ENCODE data around the gene NPC1L1.
"Not testable (repeated sequence)": the region's sequence is repeated elsewhere in the genome, so short reads cannot be mapped to it uniquely, and the experiment has no call there.

The NPC1L1 gene

GRCh38 chr7:44511236-44511635 lies 29.9 kb downstream of the NPC1L1 start:
- DNase-seq (ENCODE audit: low read depth in 1 of 2, low spot score in 1 of 2): no peak

- no peak for DNase-seq (ENCODE audit: low read depth in 1 of 2, low spot score in 1 of 2)
Measured at GRCh38 chr7:44508328-44509030, 32.7 kb downstream of the NPC1L1 start.

- not testable (repeated sequence) for DNase-seq (ENCODE audit: low read depth in 1 of 2, low spot score in 1 of 2)
Measured at GRCh38 chr7:44506592-44507288, 34.4 kb downstream of the NPC1L1 start.

- no peak for DNase-seq (ENCODE audit: low read depth in 1 of 2, low spot score in 1 of 2)
Measured at GRCh38 chr7:44505595-44505994, 35.5 kb downstream of the NPC1L1 start.

- DNase-seq (ENCODE audit: low read depth in 1 of 2, low spot score in 1 of 2): no peak
Measured at GRCh38 chr7:44498230-44498954, 42.7 kb downstream of the NPC1L1 start.

- no peak for DNase-seq (ENCODE audit: low read depth in 1 of 2, low spot score in 1 of 2)
Measured at GRCh38 chr7:44497155-44498027, 43.7 kb downstream of the NPC1L1 start.

- DNase-seq (ENCODE audit: low read depth in 1 of 2, low spot score in 1 of 2): no peak
Measured at GRCh38 chr7:44496385-44496784, 44.7 kb downstream of the NPC1L1 start.

GRCh38 chr7:44494960-44495359 lies 46.2 kb downstream of the NPC1L1 start:
- DNase-seq (ENCODE audit: low read depth in 1 of 2, low spot score in 1 of 2): no peak

GRCh38 chr7:44491229-44491628 lies 49.9 kb downstream of the NPC1L1 start:
- no peak for DNase-seq (ENCODE audit: low read depth in 1 of 2, low spot score in 1 of 2)

- DNase-seq (ENCODE audit: low read depth in 1 of 2, low spot score in 1 of 2): peak; percentile 61 to 67
Measured at GRCh38 chr7:44490351-44491200, 50.6 kb downstream of the NPC1L1 start, which contains the start of gene NUDCD3. TSS of gene NUDCD3 (minus strand) at chr7:44490658. CDS start at chr7:44490600, 58 bp downstream.

- peak; percentile 2 to 19 for DNase-seq (ENCODE audit: low read depth in 1 of 2, low spot score in 1 of 2)
Measured at GRCh38 chr7:44489955-44490350, 51.2 kb downstream of the NPC1L1 start.

- DNase-seq (ENCODE audit: low read depth in 1 of 2, low spot score in 1 of 2): no peak
Measured at GRCh38 chr7:44488955-44489354, 52.2 kb downstream of the NPC1L1 start.

GRCh38 chr7:44486693-44487092 lies 54.4 kb downstream of the NPC1L1 start:
- DNase-seq (ENCODE audit: low read depth in 1 of 2, low spot score in 1 of 2): no peak

- DNase-seq (ENCODE audit: low read depth in 1 of 2, low spot score in 1 of 2): no peak
Measured at GRCh38 chr7:44486001-44486400, 55.1 kb downstream of the NPC1L1 start.

- no peak for DNase-seq (ENCODE audit: low read depth in 1 of 2, low spot score in 1 of 2)
Measured at GRCh38 chr7:44484482-44485313, 56.4 kb downstream of the NPC1L1 start.

- no peak for DNase-seq (ENCODE audit: low read depth in 1 of 2, low spot score in 1 of 2)
Measured at GRCh38 chr7:44482502-44483485, 58.3 kb downstream of the NPC1L1 start.

- no peak for DNase-seq (ENCODE audit: low read depth in 1 of 2, low spot score in 1 of 2)
Measured at GRCh38 chr7:44477938-44478337, 63.2 kb downstream of the NPC1L1 start.

Measured in stimulated activated CD4-positive, alpha-beta T cell treated with anti-CD3 and anti-CD28 coated beads, Interleukin-15, amount 100 ng/mL, for 1 hour (primary cell).